Measurements from ENCODE around the gene RIPK3.

The RIPK3 gene

DNA sequence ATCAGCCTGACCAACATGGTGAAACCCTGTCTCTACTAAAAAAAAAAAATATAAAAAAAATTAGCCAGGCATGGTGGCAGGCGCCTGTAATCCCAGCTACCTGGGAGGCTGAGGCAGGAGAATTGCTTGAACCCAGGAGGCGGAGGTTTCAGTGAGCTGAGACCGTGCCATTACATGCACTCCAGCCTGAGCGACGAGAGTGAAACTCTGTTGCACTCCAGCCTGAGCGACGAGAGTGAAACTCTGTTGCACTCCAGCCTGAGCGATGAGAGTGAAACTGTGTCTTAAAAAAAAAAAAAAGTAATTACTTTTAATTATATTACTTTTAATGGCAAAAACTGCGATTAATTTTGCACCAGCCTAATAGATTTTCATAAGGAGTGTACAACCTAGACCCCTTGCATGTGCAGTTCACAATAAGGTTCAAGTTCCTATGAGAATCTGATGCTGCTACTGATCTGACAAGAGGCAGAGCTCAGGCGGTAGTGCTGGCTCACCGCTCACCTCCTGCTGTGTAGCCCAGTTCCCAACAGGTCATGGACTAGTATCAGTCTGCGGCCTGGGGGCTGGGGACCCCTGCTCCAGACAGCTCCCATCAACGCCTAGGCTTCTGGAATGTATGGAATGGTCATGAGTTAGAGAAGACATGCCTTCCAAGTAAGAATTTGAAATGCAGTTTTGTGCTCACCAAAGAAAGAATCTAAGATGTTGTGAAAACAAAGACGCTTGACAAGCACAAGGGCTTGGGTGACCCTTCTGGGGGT lies 18.4 kb downstream of the RIPK3 start:
- DNase-seq, result no peak

DNA sequence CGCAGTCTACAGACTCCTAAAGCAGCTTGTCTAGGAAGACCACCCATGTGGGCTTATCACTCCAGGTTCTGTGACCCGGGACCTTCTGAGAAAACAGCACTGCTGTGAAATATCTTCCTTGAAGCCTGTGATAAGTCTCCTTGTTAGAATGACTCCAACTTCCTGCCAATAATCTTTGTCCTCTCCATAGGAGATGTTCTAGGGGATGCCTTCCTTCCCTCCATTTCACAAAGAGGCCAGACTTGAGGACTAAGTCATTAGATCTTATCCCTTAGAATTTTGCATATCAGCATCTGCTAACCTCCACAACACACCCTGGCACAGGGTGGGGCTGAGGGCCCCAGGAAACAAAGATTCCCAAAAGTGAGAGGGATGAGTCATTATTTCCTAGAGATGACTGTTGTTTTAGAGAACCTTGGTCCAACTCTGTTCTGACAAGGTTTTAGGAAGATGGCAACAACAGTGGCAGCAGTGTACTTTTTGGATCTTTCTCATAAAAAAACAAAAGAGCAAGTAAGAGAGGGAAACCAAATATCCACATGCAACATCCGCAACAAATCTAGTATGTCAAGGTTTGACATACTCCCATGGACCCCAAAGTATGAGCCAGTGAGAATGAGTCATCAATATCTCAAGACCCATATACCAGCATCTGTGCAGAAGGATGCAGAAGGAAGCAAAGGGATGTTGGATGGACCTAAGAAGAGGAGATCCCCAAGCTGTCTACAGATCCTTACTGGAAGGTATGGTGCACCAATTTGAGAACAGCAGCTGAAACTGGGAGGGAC lies 22.5 kb downstream of the RIPK3 start:
- DNase-seq, result no peak

DNA sequence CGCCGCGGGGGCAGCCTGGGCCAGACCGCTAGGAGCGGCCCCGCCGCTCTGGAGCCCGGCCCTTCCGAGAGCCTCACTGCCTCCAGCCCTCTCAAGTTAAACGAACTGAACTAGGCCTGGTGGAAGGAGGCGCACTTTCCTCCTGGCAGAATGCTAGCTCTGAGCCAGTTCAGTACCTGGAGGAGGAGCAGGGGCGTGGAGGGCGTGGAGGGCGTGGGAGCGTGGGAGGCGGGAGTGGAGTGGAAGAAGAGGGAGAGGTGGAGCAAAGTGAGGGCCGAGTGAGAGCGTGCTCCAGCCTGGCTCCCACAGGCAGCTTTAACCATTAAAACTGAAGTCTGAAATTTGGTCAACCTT lies 23.2 kb downstream of the RIPK3 start:
- no peak for DNase-seq

DNA sequence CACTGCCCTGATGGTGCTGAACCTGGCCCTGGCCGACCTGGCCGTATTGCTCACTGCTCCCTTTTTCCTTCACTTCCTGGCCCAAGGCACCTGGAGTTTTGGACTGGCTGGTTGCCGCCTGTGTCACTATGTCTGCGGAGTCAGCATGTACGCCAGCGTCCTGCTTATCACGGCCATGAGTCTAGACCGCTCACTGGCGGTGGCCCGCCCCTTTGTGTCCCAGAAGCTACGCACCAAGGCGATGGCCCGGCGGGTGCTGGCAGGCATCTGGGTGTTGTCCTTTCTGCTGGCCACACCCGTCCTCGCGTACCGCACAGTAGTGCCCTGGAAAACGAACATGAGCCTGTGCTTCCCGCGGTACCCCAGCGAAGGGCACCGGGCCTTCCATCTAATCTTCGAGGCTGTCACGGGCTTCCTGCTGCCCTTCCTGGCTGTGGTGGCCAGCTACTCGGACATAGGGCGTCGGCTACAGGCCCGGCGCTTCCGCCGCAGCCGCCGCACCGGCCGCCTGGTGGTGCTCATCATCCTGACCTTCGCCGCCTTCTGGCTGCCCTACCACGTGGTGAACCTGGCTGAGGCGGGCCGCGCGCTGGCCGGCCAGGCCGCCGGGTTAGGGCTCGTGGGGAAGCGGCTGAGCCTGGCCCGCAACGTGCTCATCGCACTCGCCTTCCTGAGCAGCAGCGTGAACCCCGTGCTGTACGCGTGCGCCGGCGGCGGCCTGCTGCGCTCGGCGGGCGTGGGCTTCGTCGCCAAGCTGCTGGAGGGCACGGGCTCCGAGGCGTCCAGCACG lies 23.8 kb downstream of the RIPK3 start:
- DNase-seq, result no peak

DNA sequence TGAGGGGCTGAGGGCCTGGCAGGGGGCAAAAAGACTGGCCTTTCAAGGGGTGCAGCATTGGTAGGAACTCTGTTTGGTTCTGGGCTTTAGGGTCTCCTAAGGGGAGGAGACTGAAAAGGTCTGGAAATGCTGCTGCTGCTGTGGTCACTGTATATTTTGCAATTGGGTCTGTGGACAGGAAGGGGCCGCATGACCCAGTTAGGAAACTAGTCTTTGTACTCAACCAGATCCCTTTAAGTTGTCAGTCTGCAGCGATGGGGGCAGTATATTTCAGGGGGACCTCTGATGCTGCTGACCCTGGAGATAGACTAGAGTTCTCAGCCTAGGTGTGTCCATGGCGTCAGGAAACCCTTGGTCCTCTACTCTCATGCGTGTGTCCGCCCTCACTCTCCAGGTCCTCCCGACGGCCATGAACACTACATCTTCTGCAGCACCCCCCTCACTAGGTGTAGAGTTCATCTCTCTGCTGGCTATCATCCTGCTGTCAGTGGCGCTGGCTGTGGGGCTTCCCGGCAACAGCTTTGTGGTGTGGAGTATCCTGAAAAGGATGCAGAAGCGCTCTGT lies 24.5 kb downstream of the RIPK3 start:
- DNase-seq, result no peak

DNA sequence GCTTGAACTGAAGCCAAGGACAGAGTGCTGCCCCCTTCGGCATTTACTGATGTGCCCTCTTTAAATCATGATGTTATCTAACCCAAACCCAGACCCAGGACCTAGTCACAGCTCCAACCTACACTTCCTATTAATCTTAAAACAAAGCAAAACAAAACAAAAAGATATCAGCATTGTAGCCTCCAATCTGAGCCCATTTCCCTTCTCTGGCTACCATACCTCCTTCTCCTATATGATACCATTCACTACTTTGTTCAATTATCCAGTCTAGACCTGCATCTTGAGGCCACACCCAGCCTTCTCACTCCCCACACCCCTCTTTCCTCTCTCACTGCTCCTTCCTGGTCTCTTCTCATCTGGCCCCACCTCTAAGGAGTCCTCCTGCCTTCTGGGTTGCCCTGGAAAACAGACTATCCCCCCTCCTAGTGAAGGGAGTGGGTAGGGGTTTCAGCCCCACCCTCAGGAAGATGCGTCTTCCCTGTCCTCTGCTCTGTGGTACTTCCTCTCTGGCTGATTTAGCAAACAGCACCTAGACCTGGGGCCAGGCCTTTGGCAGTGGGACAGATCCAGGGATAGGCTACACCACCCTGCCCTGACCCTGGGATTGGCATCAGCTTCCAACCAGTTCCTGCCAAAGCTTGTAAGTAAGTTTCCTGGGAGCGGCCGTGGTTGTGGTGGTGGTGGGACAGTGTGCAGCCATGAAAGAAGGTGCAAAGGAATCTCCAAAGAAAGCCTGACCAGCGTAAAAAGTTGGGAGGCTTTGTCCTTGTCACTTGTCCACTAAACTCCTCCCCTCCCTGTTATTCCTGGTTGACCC lies 25.2 kb downstream of the RIPK3 start:
- DNase-seq, result no peak

DNA sequence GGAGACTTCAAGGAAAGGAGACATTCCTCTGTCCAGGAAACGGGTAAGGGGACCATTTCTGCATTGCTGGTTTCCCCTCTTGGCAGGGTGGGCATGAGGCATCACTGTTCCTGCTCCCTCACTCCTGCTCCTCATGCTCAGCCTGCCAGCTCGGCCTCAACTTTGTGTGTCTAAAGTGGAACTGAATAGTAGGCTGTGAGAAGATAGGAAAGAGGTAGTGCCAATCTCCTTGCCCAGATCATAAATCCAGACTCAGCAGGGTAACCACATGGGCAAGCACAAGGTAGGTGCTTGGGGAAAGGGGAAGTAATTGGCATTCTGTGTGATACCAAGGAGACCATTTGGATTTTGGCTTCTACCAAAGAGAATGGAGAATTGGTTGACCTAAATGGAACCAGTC lies 25.9 kb downstream of the RIPK3 start:
- no peak for DNase-seq

DNA sequence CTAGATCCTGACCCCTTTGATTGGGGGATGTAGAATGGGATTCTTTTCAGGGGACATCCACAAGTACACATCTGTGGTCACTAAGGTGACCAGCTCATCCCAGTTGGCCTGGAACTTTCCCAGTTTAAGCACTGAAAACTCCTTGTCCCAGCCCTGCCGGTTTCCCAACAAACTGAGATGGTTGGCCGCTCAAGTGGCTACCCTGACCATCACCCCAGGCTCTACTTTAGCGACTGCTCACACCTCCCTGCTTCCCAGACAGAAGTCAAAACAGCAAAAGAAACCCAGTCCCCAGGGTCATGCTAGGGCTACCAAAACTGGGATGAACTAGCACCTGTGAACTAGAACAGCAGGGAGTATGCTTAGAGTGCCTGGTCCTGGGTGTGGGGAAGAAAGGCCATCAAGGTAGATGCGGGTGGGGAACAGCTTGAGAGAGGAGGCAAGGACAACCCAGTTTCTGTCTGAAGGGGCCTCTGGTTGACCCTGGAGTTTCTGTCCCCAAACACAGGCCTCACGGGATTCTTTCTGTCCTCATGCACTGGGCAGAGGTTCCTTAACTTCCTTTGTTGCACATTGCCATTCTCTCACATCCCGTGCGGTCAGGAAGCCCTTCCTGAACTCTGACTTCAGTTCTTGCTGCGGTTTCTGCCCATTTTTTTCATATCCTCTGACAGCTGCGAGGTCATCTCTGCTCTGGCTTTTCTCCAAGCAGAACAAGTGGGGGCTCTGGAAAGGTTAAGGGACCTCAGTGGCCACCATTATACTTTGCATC lies 26.9 kb downstream of the RIPK3 start:
- DNase-seq, result no peak

DNA sequence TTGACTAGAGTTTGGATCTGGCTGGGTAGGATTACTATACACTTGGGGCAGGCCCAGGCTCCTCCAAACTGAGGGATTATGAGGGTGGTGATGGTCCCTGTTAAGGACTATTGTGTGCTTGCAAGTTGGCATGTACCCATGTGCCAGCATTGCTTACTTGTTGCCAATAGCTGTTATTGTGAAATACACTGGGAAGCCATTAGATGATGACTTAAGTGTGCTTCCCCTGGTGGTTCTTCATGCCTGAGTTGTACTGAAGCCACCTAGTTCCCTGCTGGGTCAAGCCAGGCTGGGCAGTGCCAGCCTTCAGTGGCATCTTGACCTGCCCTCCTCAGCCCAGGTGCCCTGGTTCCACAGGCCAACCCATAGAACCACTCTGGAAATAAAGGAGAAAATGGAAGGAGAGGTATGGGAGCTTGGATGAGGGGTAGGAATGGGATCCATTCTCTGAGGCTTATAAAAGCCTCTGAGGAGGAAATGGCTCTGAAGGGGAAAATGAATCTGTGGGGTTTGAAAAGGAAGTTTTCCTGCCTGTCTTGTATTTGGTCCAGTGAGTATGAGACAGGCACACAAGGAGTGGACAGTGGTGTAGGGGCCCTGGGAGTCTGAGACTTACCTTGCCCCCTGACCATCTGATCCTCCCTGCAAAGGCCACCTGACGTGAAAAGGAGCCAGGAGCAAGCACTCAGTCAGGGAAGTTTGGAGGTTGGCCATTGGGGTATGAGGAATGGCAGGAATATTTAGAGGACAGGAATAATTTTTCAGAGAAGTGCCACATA lies 27.8 kb downstream of the RIPK3 start:
- no peak for DNase-seq

DNA sequence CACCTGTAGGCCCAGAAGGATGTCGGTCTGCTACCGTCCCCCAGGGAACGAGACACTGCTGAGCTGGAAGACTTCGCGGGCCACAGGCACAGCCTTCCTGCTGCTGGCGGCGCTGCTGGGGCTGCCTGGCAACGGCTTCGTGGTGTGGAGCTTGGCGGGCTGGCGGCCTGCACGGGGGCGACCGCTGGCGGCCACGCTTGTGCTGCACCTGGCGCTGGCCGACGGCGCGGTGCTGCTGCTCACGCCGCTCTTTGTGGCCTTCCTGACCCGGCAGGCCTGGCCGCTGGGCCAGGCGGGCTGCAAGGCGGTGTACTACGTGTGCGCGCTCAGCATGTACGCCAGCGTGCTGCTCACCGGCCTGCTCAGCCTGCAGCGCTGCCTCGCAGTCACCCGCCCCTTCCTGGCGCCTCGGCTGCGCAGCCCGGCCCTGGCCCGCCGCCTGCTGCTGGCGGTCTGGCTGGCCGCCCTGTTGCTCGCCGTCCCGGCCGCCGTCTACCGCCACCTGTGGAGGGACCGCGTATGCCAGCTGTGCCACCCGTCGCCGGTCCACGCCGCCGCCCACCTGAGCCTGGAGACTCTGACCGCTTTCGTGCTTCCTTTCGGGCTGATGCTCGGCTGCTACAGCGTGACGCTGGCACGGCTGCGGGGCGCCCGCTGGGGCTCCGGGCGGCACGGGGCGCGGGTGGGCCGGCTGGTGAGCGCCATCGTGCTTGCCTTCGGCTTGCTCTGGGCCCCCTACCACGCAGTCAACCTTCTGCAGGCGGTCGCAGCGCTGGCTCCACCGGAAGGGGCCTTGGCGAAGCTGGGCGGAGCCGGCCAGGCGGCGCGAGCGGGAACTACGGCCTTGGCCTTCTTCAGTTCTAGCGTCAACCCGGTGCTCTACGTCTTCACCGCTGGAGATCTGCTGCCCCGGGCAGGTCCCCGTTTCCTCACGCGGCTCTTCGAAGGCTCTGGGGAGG lies 28.9 kb downstream of the RIPK3 start, which contains the start of gene LTB4R:
Gene LTB4R, plus strand, starts transcription at position 857 of the 959 bp plus-strand sequence. CDS start 4,150 bp downstream, outside the sequence.
- peak; percentile 40 to 49 for DNase-seq

DNA sequence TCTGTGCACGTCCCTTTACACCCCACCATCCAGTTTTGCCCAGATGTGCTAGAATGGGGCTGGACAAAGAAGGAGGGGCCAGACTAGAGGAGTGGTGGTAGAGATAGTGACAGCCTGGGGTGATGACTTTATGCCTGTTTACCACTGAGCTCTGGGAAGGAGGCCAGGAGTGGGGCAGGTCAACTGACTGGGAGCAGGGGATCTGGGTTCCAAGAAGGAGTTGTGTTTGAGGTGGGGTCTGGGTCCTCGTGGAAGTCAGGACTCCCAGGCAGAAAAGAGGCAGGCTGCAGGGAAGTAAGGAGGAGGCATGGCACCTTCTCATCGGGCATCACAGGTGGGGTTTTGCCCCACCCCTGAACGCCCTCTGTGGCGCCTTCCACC lies 29.5 kb downstream of the RIPK3 start:
- DNase-seq, result no peak

DNA sequence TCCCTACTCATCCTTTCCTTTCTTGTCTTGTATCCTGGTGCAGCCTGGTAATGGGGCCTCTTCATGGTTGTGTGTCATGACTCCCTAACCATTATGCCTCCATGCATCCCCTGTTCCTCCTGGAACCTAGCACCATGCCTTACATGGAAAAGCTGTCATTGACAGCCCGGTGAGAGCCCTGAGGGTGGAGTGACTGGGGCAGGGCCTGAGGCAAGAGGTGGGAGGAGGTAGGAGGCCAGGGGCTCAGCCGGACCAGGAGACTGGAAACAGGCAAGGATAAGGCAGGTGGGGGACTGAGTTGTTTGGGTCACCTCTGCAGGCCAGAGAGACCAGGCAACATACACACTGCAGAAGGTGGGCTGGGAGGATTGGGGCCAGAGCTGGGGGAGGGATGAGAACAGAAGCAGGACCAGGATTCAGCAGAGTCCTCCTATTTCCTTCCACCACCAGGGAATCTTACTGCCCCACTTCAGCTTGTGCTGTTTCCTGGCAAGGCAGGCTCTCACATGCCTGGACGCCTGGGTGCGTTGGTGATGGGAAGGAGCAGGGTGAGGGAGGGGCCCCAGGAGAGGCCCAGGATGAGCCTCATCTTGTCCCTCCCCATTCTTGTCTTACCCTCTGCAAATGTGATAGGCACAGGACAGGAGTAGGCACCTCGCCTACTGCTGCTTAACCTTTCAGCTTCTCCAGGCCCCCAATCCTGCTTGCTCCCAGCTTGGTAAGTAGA lies 30.1 kb downstream of the RIPK3 start, which contains the start of gene LTB4R2:
Gene LTB4R2, plus strand, starts transcription at position 603 of the 727 bp plus-strand sequence. CDS start 525 bp downstream, outside the sequence.
- no peak for DNase-seq

DNA sequence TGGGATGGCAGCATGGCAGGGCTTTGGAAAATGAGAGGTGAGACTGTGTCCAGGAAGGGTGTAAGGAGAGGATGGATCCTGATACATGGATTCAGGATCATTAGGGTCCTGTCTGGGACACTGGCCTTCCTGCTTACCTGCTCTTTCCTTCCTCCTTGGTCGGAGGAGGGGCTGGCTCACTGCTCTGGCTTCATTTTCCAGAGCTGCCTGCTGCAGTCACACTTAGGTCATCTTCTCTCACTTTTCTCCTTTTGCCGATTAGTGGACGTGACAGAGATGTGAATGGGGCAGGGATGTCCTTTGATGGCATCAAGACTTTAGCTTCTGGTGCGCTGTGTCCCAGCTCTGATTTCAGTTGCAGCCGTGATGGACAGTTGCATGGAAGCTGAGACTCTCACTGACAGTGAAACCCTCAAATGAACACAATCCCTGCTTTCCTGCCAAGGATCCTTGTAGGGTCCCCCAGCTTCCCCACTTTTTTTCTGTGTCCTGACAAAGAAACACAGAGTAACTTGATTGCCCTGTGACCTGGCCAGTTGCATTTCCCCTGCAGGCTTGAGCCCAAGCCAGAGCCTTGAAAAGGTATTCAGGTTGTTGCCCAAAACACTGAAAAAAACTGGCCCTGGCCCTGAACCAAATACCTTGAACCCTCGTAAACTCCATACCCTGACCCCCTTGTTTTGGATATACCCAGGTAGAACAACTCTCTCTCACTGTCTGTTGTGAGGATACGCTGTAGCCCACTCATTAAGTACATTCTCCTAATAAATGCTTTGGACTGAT lies 31.3 kb downstream of the RIPK3 start:
- no peak for DNase-seq

DNA sequence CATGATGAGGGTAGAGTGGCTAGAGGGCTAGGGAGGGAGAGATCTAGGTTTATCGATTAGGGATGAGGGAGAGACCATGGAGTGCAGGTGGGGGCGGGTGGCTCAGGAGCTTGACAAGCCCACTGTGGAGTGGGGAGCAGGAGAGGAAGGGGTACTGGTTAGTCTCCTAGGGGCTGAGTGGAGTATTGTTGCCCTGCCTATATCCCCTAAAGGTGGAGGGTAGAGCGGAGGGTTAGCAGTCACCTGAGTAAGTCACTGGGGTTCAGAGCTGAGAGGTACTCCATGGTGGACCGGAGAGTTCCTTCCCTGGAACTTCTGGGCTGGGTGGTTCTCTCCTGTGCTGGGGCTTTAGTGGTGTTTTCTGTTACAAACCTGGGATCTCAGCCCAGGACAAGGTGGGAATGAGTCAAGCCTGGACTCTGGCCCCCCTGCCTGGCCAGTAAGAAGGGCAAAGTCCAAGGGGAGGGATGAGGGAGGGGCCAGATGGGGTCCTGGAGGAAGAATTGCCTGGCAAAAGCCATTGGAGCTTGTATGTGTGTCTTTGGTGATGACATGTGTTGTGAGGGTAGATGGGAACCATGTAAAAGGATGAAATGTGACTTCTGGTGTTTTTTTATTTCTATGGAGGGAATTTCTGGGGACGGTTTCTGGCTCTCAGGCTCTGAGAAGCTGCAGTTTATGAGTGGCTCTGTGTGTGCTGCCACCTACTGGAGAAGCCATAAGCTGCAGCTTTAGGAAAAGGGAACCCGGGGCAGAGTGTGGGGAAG lies 32.0 kb downstream of the RIPK3 start, which contains the start of gene CIDEB:
Gene CIDEB, minus strand, starts transcription at position 403 of the 767 bp plus-strand sequence. Its CDS starts 119 bp downstream, at position 284.
- DNase-seq, result peak; percentile 48 to 55

DNA sequence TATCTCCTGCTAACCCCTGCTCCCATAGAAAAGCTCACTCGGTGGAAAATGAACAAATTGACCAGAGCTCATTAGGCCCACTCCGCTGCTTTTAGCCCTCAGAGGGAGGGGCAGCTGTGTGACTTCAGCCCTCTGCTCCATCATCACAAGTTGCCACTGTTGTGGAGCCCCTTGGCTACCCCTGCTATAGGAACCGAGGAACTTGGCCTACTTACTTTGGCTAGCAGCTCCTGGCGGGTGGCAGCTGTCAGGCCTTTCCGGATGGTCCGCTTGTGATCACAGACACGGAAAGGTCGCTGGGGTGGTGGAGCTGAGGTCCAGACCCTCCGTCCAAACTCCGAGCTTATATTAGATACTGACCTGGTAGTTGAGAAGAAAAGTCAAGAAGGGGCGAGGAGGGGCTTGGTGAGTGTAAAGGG lies 32.6 kb downstream of the RIPK3 start:
- no peak for DNase-seq

DNA sequence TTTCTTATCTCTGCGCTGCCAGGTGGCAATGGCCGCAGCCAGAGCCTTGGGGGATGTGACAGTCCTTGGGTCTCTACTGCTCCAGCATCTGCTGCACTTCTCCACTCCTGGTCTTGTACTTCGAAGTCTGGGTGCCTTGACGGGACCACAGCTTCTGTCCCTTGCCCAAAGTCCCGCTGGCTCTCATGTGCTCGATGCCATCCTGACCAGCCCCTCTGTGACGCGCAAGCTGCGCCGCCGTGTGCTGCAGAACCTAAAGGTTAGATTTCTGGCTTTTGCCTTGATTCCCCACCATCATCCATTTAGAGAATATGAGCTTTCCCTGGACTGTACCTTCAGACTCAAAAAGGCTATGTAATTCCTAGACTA lies 35.8 kb downstream of the RIPK3 start:
- DNase-seq, result no peak

Measured in activated CD4-positive, alpha-beta T cell treated with anti-CD3 and anti-CD28 coated beads, Interleukin-2, amount 50 U/mL, for 4 hours (primary cell).